SK-N-SH (cell line): ENCODE measurements around the gene BEX2. TPM values are rescaled to one million over a fixed set of nuclear protein-coding genes. Genes with fewer than 3 reads are reported as not detected.
A peak's percentile ranks its signal among the peaks of the same experiment; 100 is the strongest.

Experiments
- CTCF ChIA-PET: fragments of 300-600, 350-600 bp; formaldehyde crosslinking; extraction: SDS; loops from one replicate; lab custom pipeline; 2021; lab: Yijun Ruan, JAX
- POLR2A ChIA-PET: fragments of 350-600 bp; sonication (Branson Sonifier 250); formaldehyde crosslinking; extraction: SDS; loops from one replicate; lab custom pipeline; 2020; ENCODE audit warnings: antibody characterized with exemption, inconsistent platforms; lab: Yijun Ruan, JAX
- DNase-seq: peaks from one replicate; pipeline ENCODE4 v3.0.0; 2012
- H2AFZ ChIP-seq: fragments of 200-600 bp; sonication (generic); 2 replicates; pipeline ENCODE4 v1.8.1; 2016; ENCODE audit warnings: antibody characterized with exemption, mild to moderate bottlenecking, low read depth
- H3F3A ChIP-seq: fragments of 200-600 bp; sonication (generic); replicated peaks from 2 replicates; pipeline ENCODE3; 2016; ENCODE audit warnings: antibody characterized with exemption, mild to moderate bottlenecking; ENCODE audit not compliant: insufficient read depth
- H3K27ac ChIP-seq, 2 experiments: fragments of 200-500 bp in 1 of 2; fragments of 200-600 bp in 1 of 2; sonication (Bioruptor generic) in 1 of 2; sonication (generic), shearing (Covaris generic) in 1 of 2; 2 replicates each; pipeline versions ENCODE4 v1.5.1 to v1.6.1; 2014 to 2016; ENCODE audit warnings: low read depth in 2 of 2, inconsistent platforms in 1 of 2, low read length in 1 of 2, mild to moderate bottlenecking in 1 of 2, mixed read lengths in 1 of 2
- H3K27me3 ChIP-seq: fragments of 200-600 bp; sonication (generic), shearing (Covaris generic); 2 replicates; pipeline ENCODE4 v1.6.1; 2016; ENCODE audit warnings: mixed run types; ENCODE audit not compliant: insufficient read depth
- H3K36me3 ChIP-seq, 2 experiments: fragments of 200-500 bp in 1 of 2; fragments of 200-600 bp in 1 of 2; sonication (Bioruptor generic) in 1 of 2; sonication (generic) in 1 of 2; replicated peaks in 1 of 2; 2 replicates each; pipeline versions ENCODE3 to v1.5.1; 2014 to 2016; ENCODE audit warnings: low read length in 1 of 2, mild to moderate bottlenecking in 1 of 2; ENCODE audit not compliant: insufficient read depth in 2 of 2, control insufficient read depth in 1 of 2
- H3K4me1 ChIP-seq, 2 experiments: fragments of 200-500 bp in 1 of 2; fragments of 200-600 bp in 1 of 2; sonication (Bioruptor generic) in 1 of 2; sonication (generic), shearing (Covaris generic) in 1 of 2; 2 replicates each; pipeline versions ENCODE4 v1.5.1 to v1.6.1; 2014 to 2016; ENCODE audit warnings: low read depth in 1 of 2, low read length in 1 of 2, mixed run types in 1 of 2; ENCODE audit not compliant: insufficient read depth in 2 of 2, control insufficient read depth in 1 of 2
- H3K4me2 ChIP-seq: fragments of 200-600 bp; sonication (generic), shearing (Covaris generic); 2 replicates; pipeline ENCODE4 v1.6.1; 2017; ENCODE audit warnings: mixed run types
- H3K4me3 ChIP-seq, 2 experiments: fragments of 200-500 bp in 1 of 2; fragments of 200-600 bp in 1 of 2; sonication (Bioruptor generic) in 1 of 2; sonication (generic), shearing (Covaris generic) in 1 of 2; 2 replicates each; pipeline versions ENCODE4 v1.5.1 to v1.8.1; 2014 to 2016; ENCODE audit warnings: low read depth in 2 of 2, inconsistent platforms in 1 of 2, low read length in 1 of 2, mild to moderate bottlenecking in 1 of 2, mixed read lengths in 1 of 2, moderate library complexity in 1 of 2
- H3K79me2 ChIP-seq: fragments of 200-600 bp; sonication (generic); 2 replicates; pipeline ENCODE4 v1.8.1; 2017; ENCODE audit warnings: mild to moderate bottlenecking; ENCODE audit not compliant: insufficient read depth
- H3K9ac ChIP-seq: fragments of 200-600 bp; sonication (generic); 2 replicates; pipeline ENCODE4 v1.6.1; 2017; ENCODE audit warnings: mixed run types
- H3K9me2 ChIP-seq: fragments of 200-600 bp; sonication (generic); 2 replicates; pipeline ENCODE4 v1.6.1; 2017; ENCODE audit warnings: mixed run types
- H3K9me3 ChIP-seq: fragments of 200-600 bp; sonication (generic); 2 replicates; pipeline ENCODE4 v1.6.1; 2017; ENCODE audit warnings: mixed run types, mild to moderate bottlenecking, moderate library complexity
- H4K20me1 ChIP-seq: fragments of 200-600 bp; sonication (generic); 2 replicates; pipeline ENCODE4 v1.6.1; 2017; ENCODE audit warnings: mild to moderate bottlenecking, mixed run types; ENCODE audit not compliant: insufficient read depth
- CHD2 ChIP-seq: fragments of 150-350 bp; IDR thresholded peaks from 2 replicates; pipeline ENCODE4 v1.6.1; 2018; ENCODE audit warnings: low read length; ENCODE audit not compliant: partially characterized antibody
- CTCF ChIP-seq: fragments of 200-600 bp; sonication (generic); IDR thresholded peaks from 2 replicates; pipeline ENCODE4 v1.6.1; 2017; ENCODE audit warnings: antibody characterized with exemption, mild to moderate bottlenecking, moderate library complexity
- ELF1 ChIP-seq: IDR thresholded peaks from 2 replicates; pipeline ENCODE4 v1.4.0; 2012
- EP300 ChIP-seq, 2 experiments: IDR thresholded peaks; 2 replicates each; pipeline versions ENCODE4 v1.4.0 to v1.6.1; 2012; ENCODE audit warnings: borderline replicate concordance in 1 of 2, low read depth in 1 of 2, low read length in 1 of 2
- EZH2phosphoT487 ChIP-seq: fragments of 200-600 bp; sonication (generic); IDR thresholded peaks from 2 replicates; pipeline ENCODE4 v1.6.1; 2017; ENCODE audit warnings: low read depth, mixed run types, mild to moderate bottlenecking, antibody characterized with exemption, moderate library complexity, borderline replicate concordance
- FOXJ3 ChIP-seq: sonication (generic); formaldehyde crosslinking; IDR thresholded peaks from 2 replicates; pipeline ENCODE4 v1.5.1; 2020; ENCODE audit warnings: mild to moderate bottlenecking, missing genetic modification reagents
- FOXM1 ChIP-seq: IDR thresholded peaks from 2 replicates; pipeline ENCODE4 v1.4.0; 2012; ENCODE audit warnings: low read depth, mild to moderate bottlenecking
- GABPA ChIP-seq: IDR thresholded peaks from 2 replicates; pipeline ENCODE4 v1.4.0; 2012; ENCODE audit warnings: low read depth, mild to moderate bottlenecking
- JUND ChIP-seq: IDR thresholded peaks from 2 replicates; pipeline ENCODE4 v1.4.0; 2012
- MEF2A ChIP-seq: IDR thresholded peaks from 2 replicates; pipeline ENCODE4 v1.4.0; 2012; ENCODE audit warnings: low read depth, borderline replicate concordance
- MXI1 ChIP-seq: IDR thresholded peaks from 2 replicates; pipeline ENCODE4 v1.6.1; 2012; ENCODE audit warnings: mild to moderate bottlenecking, low read depth, low read length, improper control_type of control experiment
- NFIC ChIP-seq: IDR thresholded peaks from 2 replicates; pipeline ENCODE4 v1.4.0; 2012; ENCODE audit warnings: borderline replicate concordance
- RAD21 ChIP-seq: IDR thresholded peaks from 2 replicates; pipeline ENCODE4 v1.6.1; 2012; ENCODE audit warnings: mild to moderate bottlenecking, low read length
- RFX5 ChIP-seq: IDR thresholded peaks from 2 replicates; pipeline ENCODE4 v1.6.1; 2012; ENCODE audit warnings: mild to moderate bottlenecking, improper control_type of control experiment, low read length
- RXRA ChIP-seq: IDR thresholded peaks from 2 replicates; pipeline ENCODE4 v1.4.0; 2012; ENCODE audit warnings: low read depth, mild to moderate bottlenecking, borderline replicate concordance
- SMC3 ChIP-seq: IDR thresholded peaks from 2 replicates; pipeline ENCODE4 v1.6.1; 2012; ENCODE audit warnings: low read depth, low read length, improper control_type of control experiment
- TAF1 ChIP-seq: IDR thresholded peaks from 2 replicates; pipeline ENCODE4 v1.6.1; 2012; ENCODE audit warnings: low read depth, mild to moderate bottlenecking, low read length, moderate library complexity, borderline replicate concordance
- TCF12 ChIP-seq: IDR thresholded peaks from 2 replicates; pipeline ENCODE4 v1.4.0; 2012
- TEAD4 ChIP-seq: IDR thresholded peaks from 2 replicates; pipeline ENCODE4 v1.4.0; 2012; ENCODE audit warnings: mild to moderate bottlenecking, borderline replicate concordance; ENCODE audit not compliant: insufficient read depth
- USF2 ChIP-seq: fragments of 150-350 bp; IDR thresholded peaks from 2 replicates; pipeline ENCODE4 v1.6.1; 2017; ENCODE audit warnings: antibody characterized with exemption, low read length, low read depth, borderline replicate concordance
- WGBS: methylation state at CpG from one replicate; pipeline ENCODE4 v1.1.6; 2017; ENCODE audit warnings: low lambda C conversion rate; 5-methylcytosine and 5-hydroxymethylcytosine counted together
- polyA plus RNA-seq, 3 experiments: library from polyadenylated mRNA; depleted of rRNA; stranded (reverse); fragments of >200 nt; gene quantifications; 2 replicates each; pipeline ENCODE4 v1.2.3, GENCODE V29; 2012
- TF ChIP-seq, protein P1 (sequence below): IDR thresholded peaks from 2 replicates; pipeline ENCODE4 v1.4.0; 2012; ENCODE audit warnings: low read depth

Gene BEX2
- polyA plus RNA-seq, 1 of the 3 experiments (the other 2 are of a cell fraction), result 36.9 TPM

DNA sequence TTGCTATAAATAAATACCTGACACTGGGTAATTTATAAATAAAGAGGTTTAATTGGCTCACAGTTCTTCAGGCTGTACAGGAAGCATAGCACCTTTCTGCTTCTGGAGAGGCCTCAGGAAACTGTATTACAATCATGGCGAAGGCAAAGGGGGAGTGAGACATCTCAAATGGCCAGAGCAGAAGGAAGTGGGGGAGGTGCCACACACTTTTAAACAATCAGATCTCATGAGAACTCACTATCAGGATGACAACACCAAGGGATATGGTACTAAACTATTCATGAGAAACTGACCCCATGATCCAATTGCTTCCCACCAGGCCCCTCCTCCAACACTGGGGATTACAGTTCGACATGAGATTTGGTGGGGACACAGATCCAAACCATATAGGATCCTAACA, 33.8 kb upstream of the BEX2 start (continued):
- TF ChIP-seq RXRA, result no peak
- TF ChIP-seq, all 33 proteins: peak for 0

DNA sequence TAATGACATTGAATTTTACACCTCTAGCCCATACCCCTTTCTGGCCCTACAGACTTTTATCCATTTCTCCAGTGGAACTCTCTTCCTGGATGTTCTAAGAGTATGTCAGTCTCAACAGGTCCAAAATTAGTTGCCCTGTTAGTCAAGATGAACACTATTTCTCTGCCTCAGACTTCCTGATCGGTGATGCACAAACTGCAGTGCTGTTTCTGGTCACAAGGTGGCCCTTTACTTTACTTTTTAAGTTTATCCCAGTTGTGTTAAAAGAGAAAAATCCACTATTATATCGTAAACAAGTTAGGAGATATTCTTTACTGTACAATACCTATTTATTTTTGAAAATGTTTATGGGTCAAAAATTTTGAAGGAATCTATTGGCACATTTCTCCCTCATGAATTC, 32.3 kb upstream of the BEX2 start:
- DNase-seq, result peak; percentile 44
- ChIA-PET CTCF (interaction anchor here (0.7 to 1.0 kb wide), 6 partner anchors 12 to 125 kb away, joined by 3 to 13 read pairs (median 4); no protein-coding TSS in a partner anchor), POLR2A (interaction anchor here (0.6 kb wide), 1 partner anchor 13 kb away, joined by 3 read pairs; no protein-coding TSS in a partner anchor)
- no peak overlapping the region for H3K4me2 ChIP-seq
- H3K27ac ChIP-seq, result no peak overlapping the region
- H3K4me1 ChIP-seq, result no peaks in the 10 kb centered on the region
- H3K27me3 ChIP-seq, result 0 out of 2 replicates have a peak, but pooled peaks cover 6% of the 10 kb centered on the region
- no peak overlapping the region for H2AFZ ChIP-seq
- no peaks in the 10 kb centered on the region for H3F3A ChIP-seq
- H3K79me2 ChIP-seq, result no peaks in the 10 kb centered on the region
- WGBS, result 1% methylated on average over 2 of the region's 2 CpGs
- H3K9me3 ChIP-seq, result no peaks in the 10 kb centered on the region
- no peak overlapping the region for H3K4me3 ChIP-seq
- no peak for TF ChIP-seq ELF1
- TF ChIP-seq TAF1, result no peak
- no peak for TF ChIP-seq JUND
- TF ChIP-seq SMC3, result peak; percentile 57
- TF ChIP-seq, protein P1, sequence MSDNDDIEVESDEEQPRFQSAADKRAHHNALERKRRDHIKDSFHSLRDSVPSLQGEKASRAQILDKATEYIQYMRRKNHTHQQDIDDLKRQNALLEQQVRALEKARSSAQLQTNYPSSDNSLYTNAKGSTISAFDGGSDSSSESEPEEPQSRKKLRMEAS, result no peak
- TF ChIP-seq RAD21, result peak; percentile 64
- no peak for TF ChIP-seq RFX5
- TF ChIP-seq FOXJ3 (CRISPR knock-in tag), result no peak
- TF ChIP-seq FOXM1, result no peak
- no peak for TF ChIP-seq EZH2phosphoT487
- peak; percentile 77 for TF ChIP-seq CTCF
- TF ChIP-seq TCF12, result no peak
- TF ChIP-seq CHD2, result no peak
- no peak for TF ChIP-seq TEAD4
- no peak for TF ChIP-seq EP300 (IDR thresholded peaks at IDR 0.05; ENCODE audit: borderline replicate concordance in 1 of 2, low read depth in 1 of 2, low read length in 1 of 2)
- no peak for TF ChIP-seq MEF2A
- TF ChIP-seq USF2, result no peak
- TF ChIP-seq GABPA, result no peak
- no peak for TF ChIP-seq MXI1
- TF ChIP-seq NFIC, result no peak
- no peaks in the 10 kb centered on the region for H3K36me3 ChIP-seq
- H4K20me1 ChIP-seq, result no peaks in the 10 kb centered on the region
- H3K9ac ChIP-seq, result no peak overlapping the region
- H3K9me2 ChIP-seq, result no peaks in the 10 kb centered on the region
